GM12878 (cell line): ENCODE data around the gene EEPD1. TPM values are rescaled to one million over a fixed set of nuclear protein-coding genes. Genes with fewer than 3 reads are reported as not detected.

Source experiments
- ATAC-seq: fragments of 200-7000 bp; cut with Tn5 transposase; 3 replicates; pipeline ENCODE4 v1.9.1; 2020; ENCODE audit warnings: mild to moderate bottlenecking, moderate library complexity
- BruUV-seq: library from RNA; stranded (reverse); fragments of 400-500 nt; replicated peaks from 2 replicates; lab custom pipeline; 2021; lab: Mats Ljungman, UMichigan
- CTCF ChIA-PET: fragments of 300-600 bp; sonication (Branson Sonifier 250); formaldehyde crosslinking; extraction: SDS; loops from one replicate; lab custom pipeline; 2021; ENCODE audit warnings: inconsistent platforms; lab: Yijun Ruan, JAX
- POLR2A ChIA-PET: fragments of 350-600 bp; formaldehyde crosslinking; extraction: SDS; loops from one replicate; lab custom pipeline; 2021; ENCODE audit warnings: inconsistent platforms; lab: Charles Lee
- RAD21 ChIA-PET: fragments of 300-600 bp; sonication (Branson Sonifier 250); formaldehyde crosslinking; loops from one replicate; lab custom pipeline; 2023; ENCODE audit warnings: antibody characterized with exemption; ENCODE audit not compliant: unreplicated experiment; lab: Charles Lee
- SMC1A ChIA-PET: fragments of 300-600 bp; sonication (Branson Sonifier 250); formaldehyde crosslinking; loops from one replicate; lab custom pipeline; 2023; ENCODE audit not compliant: unreplicated experiment, uncharacterized antibody; lab: Charles Lee
- DNase-seq: peaks from one replicate; pipeline ENCODE4 v3.0.0-alpha.2; 2011; ENCODE audit warnings: low read depth, low spot score
- FAIRE-seq: peaks from 3 replicates; lab custom pipeline; 2011; peaks lifted over from hg19 to GRCh38; lab: Jason Lieb, UNC
- H2AFZ ChIP-seq: 2 replicates; pipeline ENCODE4 v1.6.0; 2011; ENCODE audit warnings: low read depth, low read length, control low read depth; ENCODE audit not compliant: control insufficient read depth
- H3K27ac ChIP-seq: 2 replicates; pipeline ENCODE4 v1.5.1; 2011; ENCODE audit warnings: control low read depth; ENCODE audit not compliant: control insufficient read depth, insufficient read depth
- H3K27me3 ChIP-seq, 2 experiments: replicated peaks in 1 of 2; 2 replicates each; pipeline versions ENCODE4 v1.6.0 to v1.6.1; 2011; ENCODE audit warnings: low read length in 1 of 2; ENCODE audit not compliant: control insufficient read depth in 2 of 2, insufficient read depth in 2 of 2
- H3K36me3 ChIP-seq, 2 experiments: 2 replicates each; pipeline ENCODE4 v1.5.1; 2011; ENCODE audit warnings: low read length in 1 of 2; ENCODE audit not compliant: control insufficient read depth in 2 of 2, insufficient read depth in 2 of 2
- H3K4me1 ChIP-seq: 2 replicates; pipeline ENCODE4 v1.6.1; 2011; ENCODE audit warnings: mild to moderate bottlenecking, low read length, moderate library complexity, mixed read lengths; ENCODE audit not compliant: control insufficient read depth, insufficient read depth
- H3K4me2 ChIP-seq: 2 replicates; pipeline ENCODE4 v1.6.0; 2011; ENCODE audit warnings: control low read depth; ENCODE audit not compliant: control insufficient read depth, insufficient read depth
- H3K4me3 ChIP-seq: fragments of 200-600 bp; sonication (generic); 2 replicates; pipeline ENCODE4 v1.5.1; 2016
- H3K79me2 ChIP-seq: 2 replicates; pipeline ENCODE4 v1.6.0; 2011; ENCODE audit warnings: low read length; ENCODE audit not compliant: control insufficient read depth, insufficient read depth
- H3K9ac ChIP-seq: 2 replicates; pipeline ENCODE4 v1.8.0; 2011; ENCODE audit warnings: low read length, control low read depth, mixed read lengths; ENCODE audit not compliant: control insufficient read depth, insufficient read depth
- H3K9me3 ChIP-seq: replicated peaks from 3 replicates; pipeline ENCODE4 v1.5.1; 2011; ENCODE audit warnings: mild to moderate bottlenecking, low read length; ENCODE audit not compliant: control insufficient read depth, insufficient read depth
- H4K20me1 ChIP-seq: 2 replicates; pipeline ENCODE4 v1.6.0; 2011; ENCODE audit not compliant: control insufficient read depth, insufficient read depth
- BHLHE40 ChIP-seq, 2 experiments: fragments of 450-650 bp in 1 of 2; IDR thresholded peaks; 2 replicates each; pipeline ENCODE4 v1.6.1; 2011 to 2017; ENCODE audit warnings: low read depth in 2 of 2, borderline replicate concordance in 1 of 2, improper control_type of control experiment in 1 of 2, low read length in 1 of 2, mild to moderate bottlenecking in 1 of 2
- HDAC6 ChIP-seq: fragments of 200-600 bp; sonication (generic); IDR thresholded peaks from one replicate; pipeline ENCODE4 v1.8.0; 2017; ENCODE audit warnings: antibody characterized with exemption; ENCODE audit not compliant: unreplicated experiment
- PML ChIP-seq: IDR thresholded peaks from 2 replicates; pipeline ENCODE4 v1.6.1; 2012; ENCODE audit warnings: low read length, inconsistent platforms
- POLR2AphosphoS5 ChIP-seq: IDR thresholded peaks from 2 replicates; pipeline ENCODE4 v1.6.1; 2011; ENCODE audit warnings: mild to moderate bottlenecking, low read length, inconsistent platforms
- WGBS: methylation state at CpG from one replicate; pipeline ENCODE4 v1.1.6; 2016; ENCODE audit warnings: low lambda C conversion rate; ENCODE audit not compliant: insufficient replicate concordance, insufficient coverage; ENCODE audit errors: missing lambda C conversion rate; 5-methylcytosine and 5-hydroxymethylcytosine counted together
- in situ Hi-C: fragments of 300-500 bp; cut with MboI; formaldehyde crosslinking; loops from 9 replicates; pipeline ENCODE4 v1.14.3; 2018; ENCODE audit warnings: mixed read lengths
- intact Hi-C: fragments of 100-400 bp; cut with micrococcal nuclease; formaldehyde crosslinking; loops from one replicate; pipeline ENCODE4 v1.14.2; 2022; ENCODE audit not compliant: unreplicated experiment
- polyA plus RNA-seq, 11 experiments: library from polyadenylated mRNA; depleted of rRNA in 4 of 11; unstranded in 6 of 11; stranded (reverse) in 5 of 11; fragments of >200 nt; fragmentation: Nextera tagmentation in 4 of 11; fragmentation: Illumina TruSeq in 1 of 11; extraction: Ambion mirVana in 4 of 11; extraction: Trizol in 1 of 11; gene quantifications; 1 replicate in 1 of 11; 2 replicates in 10 of 11; pipeline versions ENCODE4 v1.2.1 to v1.2.3, GENCODE V29; 2011 to 2016; ENCODE audit warnings: inconsistent platforms in 2 of 11, missing spikeins in 2 of 11, low read depth in 1 of 11
- total RNA-seq, 4 experiments: library from RNA; depleted of rRNA in 3 of 4; stranded (reverse); fragments of >200 nt in 3 of 4; fragmentation: Illumina TruSeq in 1 of 4; extraction: Trizol in 1 of 4; gene quantifications; 2 replicates each; pipeline versions ENCODE4 v1.2.1 to v1.2.3, GENCODE V29; 2013 to 2021
- TF ChIP-seq, protein P1 (sequence below): IDR thresholded peaks from 2 replicates; pipeline ENCODE4 v1.6.1; 2012; ENCODE audit warnings: low read depth, low read length, improper control_type of control experiment
- TF ChIP-seq, protein P2 (sequence below): fragments of 450-650 bp; IDR thresholded peaks from 2 replicates; pipeline ENCODE4 v1.6.1; 2017; ENCODE audit warnings: mild to moderate bottlenecking, low read depth, inconsistent platforms; ENCODE audit not compliant: poor library complexity, severe bottlenecking

The EEPD1 gene
- total and polyA plus RNA-seq, 10 of the 15 experiments (the other 5 are each of a cell fraction or from before 2014, with no cell fraction given), result 0.24 to 2.8 (median 0.86) TPM; not detected in 1

DNA sequence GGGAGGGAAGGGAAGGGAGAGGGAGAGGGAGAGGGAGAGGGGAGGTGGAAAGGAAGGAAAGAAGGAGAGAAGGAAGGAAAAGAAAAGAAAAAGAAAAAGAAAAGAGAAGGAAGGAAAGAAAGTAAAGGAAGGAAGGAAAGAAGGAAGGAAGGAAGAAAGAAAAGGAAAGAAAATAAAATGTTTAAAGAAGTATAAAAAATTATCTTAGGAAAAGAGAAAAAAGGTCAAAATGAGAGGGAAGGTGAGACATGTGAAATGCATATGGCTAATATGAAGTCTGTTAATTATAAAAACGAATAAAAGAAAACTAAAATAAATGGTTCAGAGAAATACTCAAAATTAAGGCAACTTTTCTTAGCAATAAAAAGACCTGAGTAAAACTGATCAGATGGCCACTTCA lies 190.5 kb downstream of the EEPD1 start:
- no peak for FAIRE-seq
- Histone ChIP-seq H3K79me2 (no peaks in the 10 kb centered on the region), H3K4me3 (no peak overlapping the region)
- SMC1A ChIA-PET, result no interaction called here
- intact Hi-C loops, result no loop called here
- TF ChIP-seq PML (no peak), POLR2AphosphoS5 (no peak), BHLHE40 (IDR thresholded peaks at IDR 0.05; ENCODE audit: borderline replicate concordance in 1 of 2, low read depth in 2 of 2, low read length in 1 of 2) (no peak), HDAC6 (no peak)
- TF ChIP-seq, protein P1, sequence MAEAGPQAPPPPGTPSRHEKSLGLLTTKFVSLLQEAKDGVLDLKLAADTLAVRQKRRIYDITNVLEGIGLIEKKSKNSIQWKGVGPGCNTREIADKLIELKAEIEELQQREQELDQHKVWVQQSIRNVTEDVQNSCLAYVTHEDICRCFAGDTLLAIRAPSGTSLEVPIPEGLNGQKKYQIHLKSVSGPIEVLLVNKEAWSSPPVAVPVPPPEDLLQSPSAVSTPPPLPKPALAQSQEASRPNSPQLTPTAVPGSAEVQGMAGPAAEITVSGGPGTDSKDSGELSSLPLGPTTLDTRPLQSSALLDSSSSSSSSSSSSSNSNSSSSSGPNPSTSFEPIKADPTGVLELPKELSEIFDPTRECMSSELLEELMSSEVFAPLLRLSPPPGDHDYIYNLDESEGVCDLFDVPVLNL, result no peak
- TF ChIP-seq, protein P2, sequence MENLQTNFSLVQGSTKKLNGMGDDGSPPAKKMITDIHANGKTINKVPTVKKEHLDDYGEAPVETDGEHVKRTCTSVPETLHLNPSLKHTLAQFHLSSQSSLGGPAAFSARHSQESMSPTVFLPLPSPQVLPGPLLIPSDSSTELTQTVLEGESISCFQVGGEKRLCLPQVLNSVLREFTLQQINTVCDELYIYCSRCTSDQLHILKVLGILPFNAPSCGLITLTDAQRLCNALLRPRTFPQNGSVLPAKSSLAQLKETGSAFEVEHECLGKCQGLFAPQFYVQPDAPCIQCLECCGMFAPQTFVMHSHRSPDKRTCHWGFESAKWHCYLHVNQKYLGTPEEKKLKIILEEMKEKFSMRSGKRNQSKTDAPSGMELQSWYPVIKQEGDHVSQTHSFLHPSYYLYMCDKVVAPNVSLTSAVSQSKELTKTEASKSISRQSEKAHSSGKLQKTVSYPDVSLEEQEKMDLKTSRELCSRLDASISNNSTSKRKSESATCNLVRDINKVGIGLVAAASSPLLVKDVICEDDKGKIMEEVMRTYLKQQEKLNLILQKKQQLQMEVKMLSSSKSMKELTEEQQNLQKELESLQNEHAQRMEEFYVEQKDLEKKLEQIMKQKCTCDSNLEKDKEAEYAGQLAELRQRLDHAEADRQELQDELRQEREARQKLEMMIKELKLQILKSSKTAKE, result no peak
- TF ChIP-seq, all 136 proteins: peak for 0
- Histone ChIP-seq H3K4me1 (no peaks in the 10 kb centered on the region), H3K27ac (no peak overlapping the region), H3K9ac (no peak overlapping the region), H4K20me1 (no peaks in the 10 kb centered on the region), H3K36me3 (no peaks in the 10 kb centered on the region), H2AFZ (no peak overlapping the region), H3K9me3 (no peaks in the 10 kb centered on the region), H3K4me2 (no peak overlapping the region), H3K27me3 (no peaks in the 10 kb centered on the region; a peak in 1 of 4 replicates)
- BruUV-seq, result no TSS peak
- ChIA-PET POLR2A (no interaction called here), RAD21 (no interaction called here), CTCF (interaction anchor here (1.5 kb wide), 1 partner anchor 24 kb away, joined by 4 read pairs; a partner anchor contains a TSS)
- ATAC-seq, result no peak
- WGBS, result 0% methylated on average over 1 of the region's 1 CpG
- no peak for DNase-seq
- in situ Hi-C loops, result no loop called here
